H1 (cell line): ENCODE data around the gene RBMS2. TPM values are rescaled to one million over a fixed set of nuclear protein-coding genes. Genes with fewer than 3 reads are reported as not detected.

Source experiments
- CHD7 ChIP-seq: fragments of 300-600 bp; sonication (generic); IDR thresholded peaks from 2 replicates; pipeline ENCODE4 v1.7.1; 2012; ENCODE audit warnings: low read length, moderate library complexity, mild to moderate bottlenecking, inconsistent platforms; ENCODE audit not compliant: insufficient replicate concordance
- CREB1 ChIP-seq: IDR thresholded peaks from 2 replicates; pipeline ENCODE4 v1.6.1; 2012; ENCODE audit warnings: inconsistent platforms
- GABPA ChIP-seq: IDR thresholded peaks from 2 replicates; pipeline ENCODE4 v1.6.1; 2011; ENCODE audit warnings: mild to moderate bottlenecking, low read length, moderate library complexity, borderline replicate concordance; ENCODE audit not compliant: insufficient read depth
- JUND ChIP-seq: IDR thresholded peaks from 2 replicates; pipeline ENCODE4 v1.6.1; 2011; ENCODE audit warnings: mild to moderate bottlenecking, improper control_type of control experiment, low read length
- MAFK ChIP-seq: IDR thresholded peaks from 2 replicates; pipeline ENCODE4 v1.6.1; 2012; ENCODE audit warnings: low read depth, mild to moderate bottlenecking, improper control_type of control experiment, low read length
- TCF12 ChIP-seq: IDR thresholded peaks from 2 replicates; pipeline ENCODE4 v1.6.1; 2011; ENCODE audit warnings: low read depth, mild to moderate bottlenecking, low read length
- ZNF274 ChIP-seq: IDR thresholded peaks from 2 replicates; pipeline ENCODE4 v1.7.0; 2012; ENCODE audit warnings: low read length, borderline replicate concordance; ENCODE audit errors: extremely low read depth
- polyA plus RNA-seq, 7 experiments: library from polyadenylated mRNA; depleted of rRNA in 3 of 7; stranded (reverse) in 5 of 7; unstranded in 2 of 7; fragments of >200 nt in 5 of 7; fragments of 200-250 nt in 2 of 7; gene quantifications; 1 replicate in 5 of 7; 2 replicates in 1 of 7; 4 replicates in 1 of 7; pipeline versions ENCODE4 v1.2.1 to v1.2.3, GENCODE V29; 2011 to 2013; ENCODE audit warnings: missing spikeins in 2 of 7, mixed read lengths in 2 of 7
- total RNA-seq: library from RNA; stranded (reverse); fragmentation: NEBNext Ultra II Directional; extraction: Animal tissue kit (Norgen Biotek cat#: 25700); gene quantifications from 2 replicates; pipeline ENCODE4 v1.2.1, GENCODE V29; 2021

Gene RBMS2
- total and polyA plus RNA-seq, 2 of the 8 experiments (the other 6 are each of a cell fraction or from before 2014, with no cell fraction given): 9.6 to 31.3 TPM

GRCh38 chr12:56571121-56571520 is 49.5 kb downstream of the RBMS2 start (continued):
- TF ChIP-seq CHD7: no peak
- TF ChIP-seq GABPA: no peak
- no peak for TF ChIP-seq CREB1
- no peak for TF ChIP-seq JUND
- no peak for TF ChIP-seq ZNF274
- TF ChIP-seq MAFK: no peak
- no peak for TF ChIP-seq TCF12
